HG03469 (cell line): Measurements from ENCODE around the gene VPS18.

Experiments
- ATAC-seq: cut with Tn5 transposase; IDR thresholded peaks from one replicate; pipeline ENCODE4 v1.9.1; 2021; ENCODE audit warnings: mild to moderate bottlenecking, moderate library complexity, moderate number of reproducible peaks; ENCODE audit not compliant: unreplicated experiment

The VPS18 gene

GRCh38 chr15:40918799-40919392, 24.6 kb downstream of the VPS18 start:
- ATAC-seq, result no peak

DNA sequence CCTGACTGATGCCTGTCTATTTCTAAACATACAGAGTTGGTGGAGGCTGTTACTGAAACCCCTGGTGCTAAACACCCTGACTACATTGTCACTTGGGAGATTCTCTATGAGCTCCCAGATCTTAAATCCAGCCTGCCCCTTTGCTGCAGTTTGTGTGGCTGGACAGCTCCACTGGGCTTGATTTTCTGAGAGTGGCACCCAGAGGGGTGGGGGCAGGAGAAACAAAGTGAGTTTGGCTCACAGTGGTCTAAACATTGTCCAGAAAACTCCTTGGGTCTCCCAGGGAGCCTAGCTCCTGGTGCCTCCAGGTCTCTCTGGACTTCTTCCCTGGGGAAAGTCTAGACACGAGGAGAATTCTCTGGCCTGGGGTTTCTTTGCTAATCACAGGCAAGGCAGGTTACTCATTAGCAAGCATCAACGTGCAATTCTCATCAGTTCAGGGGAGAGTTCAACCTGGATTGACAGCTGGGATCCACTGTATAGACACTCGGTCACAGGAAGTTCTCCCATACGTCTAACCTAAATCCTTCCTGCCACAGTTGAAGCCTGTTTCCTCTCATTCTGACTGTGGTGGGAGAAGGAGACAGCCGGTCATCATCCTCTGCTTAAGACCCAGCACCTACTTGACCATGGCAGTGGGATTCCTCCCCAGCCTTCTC, 27.8 kb downstream of the VPS18 start:
- ATAC-seq, result no peak

- ATAC-seq, result no peak
Observed at GRCh38 chr15:40922608-40923005, 28.4 kb downstream of the VPS18 start.

DNA sequence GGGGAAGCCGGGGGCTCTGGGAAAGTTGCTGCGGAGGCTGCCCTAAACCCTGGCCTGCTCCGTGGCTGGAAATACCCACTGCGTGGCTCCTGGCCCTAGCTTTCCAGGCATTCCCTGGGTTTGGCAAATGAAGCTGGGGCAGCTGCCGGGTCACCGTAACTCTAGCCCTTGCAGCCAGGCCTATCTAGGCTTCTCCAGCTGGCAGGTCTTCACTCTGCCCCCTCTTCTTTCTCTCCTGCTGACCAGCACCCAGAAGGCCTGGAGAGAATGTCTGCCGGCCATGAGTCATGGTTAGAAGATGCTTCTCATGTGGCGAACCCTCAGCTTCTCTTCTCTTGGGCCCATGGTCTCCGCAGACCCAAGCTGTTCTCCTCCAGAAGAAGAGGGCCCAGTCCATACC, 29.3 kb downstream of the VPS18 start:
- no peak for ATAC-seq

GRCh38 chr15:40925495-40925862, 31.2 kb downstream of the VPS18 start:
- ATAC-seq, result no peak

- ATAC-seq, result no peak
Observed at GRCh38 chr15:40925863-40926658, 31.8 kb downstream of the VPS18 start.

DNA sequence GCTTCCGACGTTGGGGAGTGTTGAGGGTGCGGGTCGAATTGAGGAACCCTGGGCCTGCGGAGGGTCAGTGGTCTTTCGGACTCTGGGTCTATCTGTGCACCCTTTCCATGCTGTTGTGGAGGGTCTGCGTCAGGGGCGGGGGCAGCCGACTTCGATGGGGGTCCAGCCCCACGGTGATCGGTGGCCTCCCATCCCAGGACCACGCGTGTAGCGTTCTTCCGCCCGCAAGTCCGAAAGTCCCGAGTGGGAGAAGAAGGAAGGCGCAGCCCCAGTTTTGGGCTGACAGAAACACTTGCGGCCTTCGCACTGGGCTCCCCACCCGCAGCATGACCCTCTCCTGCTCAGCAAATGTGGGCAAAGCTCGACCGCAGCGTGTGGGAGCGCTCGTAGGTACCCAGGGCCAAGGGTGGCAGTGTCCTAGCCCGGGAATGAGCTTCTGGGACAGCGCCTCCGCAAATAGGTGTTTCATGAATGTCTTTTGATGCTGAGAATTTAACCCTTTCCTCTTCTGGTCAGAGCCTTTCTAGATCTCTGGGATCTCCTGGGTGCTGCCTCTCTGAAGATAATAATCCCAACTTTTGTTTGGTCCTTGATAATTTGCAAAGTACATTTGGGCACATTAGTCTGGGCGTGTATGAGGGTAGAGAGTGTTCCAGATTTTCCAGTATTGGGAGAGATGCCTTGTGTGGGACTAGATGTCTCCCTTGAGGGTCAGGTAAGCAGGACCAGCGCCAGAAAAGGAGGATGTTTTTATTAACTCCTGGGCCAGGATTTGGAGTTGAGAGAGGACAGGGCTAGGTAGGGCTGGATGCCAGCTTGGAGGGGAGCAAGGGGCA, 32.6 kb downstream of the VPS18 start:
- no peak for ATAC-seq

- ATAC-seq, result no peak
Observed at GRCh38 chr15:40927495-40927872, 33.2 kb downstream of the VPS18 start.

DNA sequence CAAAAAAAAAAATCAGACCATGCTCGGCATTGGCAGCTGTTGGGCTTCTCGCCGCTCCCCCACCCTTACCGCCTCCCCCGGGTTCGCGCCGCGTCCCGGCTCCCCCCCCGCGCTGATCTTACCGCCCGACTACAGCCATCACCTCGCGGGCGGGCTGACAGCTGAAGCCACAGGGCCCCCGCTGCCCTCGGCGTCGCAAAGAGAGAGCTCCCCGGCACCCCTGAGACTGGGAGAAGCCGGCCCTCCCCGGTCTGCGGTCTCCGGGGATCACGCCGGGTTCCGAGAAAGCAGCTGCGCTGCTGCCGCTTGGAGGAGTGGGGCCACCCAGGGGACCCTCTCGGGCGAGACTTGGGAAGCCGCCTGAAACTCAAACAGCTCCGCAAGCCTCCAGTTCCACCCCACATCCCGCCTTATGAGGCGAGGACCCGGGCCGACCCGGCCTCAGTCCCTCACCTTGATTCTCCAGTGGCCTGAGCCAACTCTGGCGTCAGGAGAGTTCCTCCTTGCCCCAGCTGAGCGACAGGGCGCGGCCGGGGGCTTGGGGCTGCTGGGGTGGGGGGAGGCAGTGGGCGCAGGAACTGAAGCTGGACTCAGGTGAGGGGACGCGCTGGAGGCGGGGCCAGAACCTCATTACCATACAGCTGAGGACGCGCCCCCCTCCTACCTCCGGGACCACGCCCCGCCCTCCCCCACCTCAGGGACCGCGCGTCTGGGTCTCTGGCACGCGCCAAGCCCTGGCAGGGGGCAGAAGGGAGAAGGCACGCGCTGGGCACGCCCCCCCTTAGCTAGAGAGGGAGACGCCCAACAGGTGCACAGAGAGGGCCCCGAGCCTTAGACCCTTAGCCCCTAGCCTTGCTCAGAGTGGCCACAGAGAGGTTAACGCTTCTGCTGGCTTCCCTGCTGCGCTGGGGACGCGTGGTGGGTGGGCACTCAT, 33.9 kb downstream of the VPS18 start:
- no peak for ATAC-seq

DNA sequence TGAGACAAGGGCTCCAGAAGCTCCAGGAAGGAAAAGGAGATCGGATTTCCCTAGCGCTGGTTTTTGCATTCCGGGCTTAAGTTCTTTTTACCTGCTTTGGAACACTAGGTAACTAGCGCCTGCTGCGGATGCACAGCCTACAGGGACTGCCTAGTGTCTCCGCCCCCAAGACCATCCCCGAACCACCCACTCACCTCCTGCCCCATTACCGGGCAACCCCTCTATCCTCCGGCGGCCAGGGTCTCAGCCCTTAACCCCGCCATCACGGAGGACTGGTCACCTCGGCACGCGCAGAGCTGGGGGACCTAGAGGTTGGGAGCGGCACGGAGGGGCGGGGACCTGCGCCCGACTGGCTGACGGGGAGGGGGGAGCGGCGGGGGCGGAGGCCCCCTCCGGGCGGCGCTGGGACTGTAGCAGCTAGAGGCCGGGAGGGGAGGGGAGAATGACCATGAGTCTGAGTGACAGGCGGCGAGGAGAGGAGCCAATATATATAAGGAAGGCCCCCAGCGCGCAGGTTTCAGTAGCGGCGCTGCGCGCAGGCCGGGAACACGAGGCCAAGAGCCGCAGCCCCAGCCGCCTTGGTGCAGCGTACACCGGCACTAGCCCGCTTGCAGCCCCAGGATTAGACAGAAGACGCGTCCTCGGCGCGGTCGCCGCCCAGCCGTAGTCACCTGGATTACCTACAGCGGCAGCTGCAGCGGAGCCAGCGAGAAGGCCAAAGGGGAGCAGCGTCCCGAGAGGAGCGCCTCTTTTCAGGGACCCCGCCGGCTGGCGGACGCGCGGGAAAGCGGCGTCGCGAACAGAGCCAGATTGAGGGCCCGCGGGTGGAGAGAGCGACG, 34.8 kb downstream of the VPS18 start, which contains the start of gene DLL4:
Gene DLL4, plus strand, starts transcription at position 520 of the 839 bp plus-strand sequence. CDS start 329 bp downstream, outside the sequence.
- ATAC-seq, result no peak

GRCh38 chr15:40929660-40930429, 35.6 kb downstream of the VPS18 start:
- ATAC-seq, result no peak

GRCh38 chr15:40930430-40931299, 36.4 kb downstream of the VPS18 start:
- no peak for ATAC-seq

- no peak for ATAC-seq
Observed at GRCh38 chr15:40931300-40932142, 37.3 kb downstream of the VPS18 start.

- no peak for ATAC-seq
Observed at GRCh38 chr15:40932156-40932555, 37.9 kb downstream of the VPS18 start.

DNA sequence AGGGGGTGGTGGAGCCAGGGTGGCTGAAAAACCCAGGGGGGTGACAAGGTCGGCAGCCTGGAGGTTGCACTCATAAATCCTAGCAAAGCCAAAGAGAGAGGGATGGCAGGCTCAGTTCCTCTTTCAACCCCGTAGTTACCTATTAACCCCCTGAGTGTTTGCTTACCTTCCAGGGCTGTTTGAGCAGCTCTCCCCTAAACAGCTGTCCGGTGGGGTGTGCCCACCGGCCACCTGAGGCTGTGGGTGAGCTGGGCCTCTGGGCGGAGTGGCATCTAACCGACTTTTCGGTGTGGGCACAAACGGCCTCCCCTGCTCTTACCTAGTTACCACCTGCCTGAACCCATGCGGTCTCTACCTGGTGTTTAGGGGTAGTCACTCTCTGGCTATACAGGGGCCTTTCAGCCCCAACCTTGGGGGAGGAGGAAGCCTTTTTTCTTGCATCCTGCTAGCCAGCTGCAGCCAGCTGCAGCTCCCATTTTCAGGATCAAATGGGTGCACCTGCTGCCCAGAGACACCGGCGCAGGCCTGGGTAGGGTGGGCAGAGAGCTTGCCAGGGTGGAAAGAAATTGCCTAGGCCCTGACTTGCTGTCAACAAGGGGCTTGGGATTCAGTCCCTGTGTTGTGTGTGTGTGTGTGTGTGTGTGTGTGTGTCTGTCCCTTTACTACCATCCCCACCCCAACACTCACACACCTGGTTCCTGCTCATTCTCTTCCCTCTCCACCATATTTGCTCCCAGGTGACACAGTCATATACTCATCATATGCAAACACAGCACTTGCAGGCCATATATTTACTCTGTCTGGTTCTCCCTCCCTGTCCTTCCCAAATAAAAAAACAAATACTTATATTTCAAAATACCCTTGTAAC, 38.6 kb downstream of the VPS18 start:
- no peak for ATAC-seq

DNA sequence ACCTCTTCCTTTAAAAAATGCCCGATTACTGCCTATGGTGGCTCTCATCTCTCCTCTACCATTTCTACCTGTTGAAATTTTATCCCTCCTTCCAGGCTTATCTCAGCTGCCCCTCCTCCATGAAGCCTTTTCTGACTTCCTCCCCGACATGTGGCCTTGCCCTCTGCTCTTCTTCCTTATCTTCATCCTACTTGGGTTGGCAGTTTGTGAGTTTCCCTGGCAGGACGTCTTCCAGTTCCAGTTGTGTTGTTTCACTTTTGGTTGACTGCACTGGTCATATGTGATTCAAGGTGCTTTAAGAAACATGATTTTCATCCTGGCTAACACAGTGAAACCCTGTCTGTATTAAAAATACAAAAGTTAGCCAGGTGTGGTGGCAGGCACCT, 39.3 kb downstream of the VPS18 start:
- ATAC-seq, result no peak
